MM.1S (cell line): ENCODE data around the gene ETV2.
A peak's percentile ranks its signal among the peaks of the same experiment; 100 is the strongest.

ENCODE experiments used
- DNase-seq: peaks from one replicate; pipeline ENCODE4 v3.0.0-alpha.2; 2015
- H2AFZ ChIP-seq: fragments of 300-600 bp; sonication (generic); 2 replicates; pipeline ENCODE4 v1.6.0; 2016; ENCODE audit warnings: antibody characterized with exemption, low read length
- H3F3A ChIP-seq: fragments of 300-600 bp; sonication (generic); 2 replicates; pipeline ENCODE4 v1.6.1; 2016; ENCODE audit warnings: mild to moderate bottlenecking, antibody characterized with exemption, low read length, moderate library complexity, mixed read lengths; ENCODE audit not compliant: insufficient read depth
- H3K27ac ChIP-seq: fragments of 300-600 bp; sonication (generic); 2 replicates; pipeline ENCODE4 v1.5.1; 2016; ENCODE audit warnings: mild to moderate bottlenecking, low read length
- H3K27me3 ChIP-seq: fragments of 300-600 bp; sonication (generic); replicated peaks from 2 replicates; pipeline ENCODE4 v1.6.0; 2016; ENCODE audit warnings: low read length; ENCODE audit not compliant: insufficient read depth
- H3K36me3 ChIP-seq: fragments of 300-600 bp; sonication (generic); replicated peaks from 2 replicates; pipeline ENCODE4 v1.6.1; 2016; ENCODE audit warnings: mild to moderate bottlenecking, low read length, mixed read lengths; ENCODE audit not compliant: insufficient read depth
- H3K4me1 ChIP-seq: fragments of 300-600 bp; sonication (generic); 2 replicates; pipeline ENCODE4 v1.6.1; 2016; ENCODE audit warnings: low read length, mixed read lengths
- H3K4me2 ChIP-seq: fragments of 300-600 bp; sonication (generic); 2 replicates; pipeline ENCODE4 v1.6.0; 2016; ENCODE audit warnings: low read depth, low read length
- H3K4me3 ChIP-seq: fragments of 300-600 bp; sonication (generic); 2 replicates; pipeline ENCODE4 v1.5.1; 2016; ENCODE audit warnings: low read length, mixed read lengths
- H3K79me2 ChIP-seq: fragments of 300-600 bp; sonication (generic); 2 replicates; pipeline ENCODE4 v1.6.1; 2016; ENCODE audit warnings: mixed run types, low read length, mixed read lengths
- H3K9ac ChIP-seq: fragments of 300-600 bp; sonication (generic); 2 replicates; pipeline ENCODE4 v1.6.1; 2016; ENCODE audit warnings: low read length, mixed read lengths
- H3K9me2 ChIP-seq: fragments of 300-600 bp; sonication (generic); replicated peaks from 2 replicates; pipeline ENCODE4 v1.6.1; 2016; ENCODE audit warnings: mild to moderate bottlenecking, low read length, mixed read lengths; ENCODE audit not compliant: insufficient read depth
- H3K9me3 ChIP-seq: fragments of 300-600 bp; sonication (generic); replicated peaks from 2 replicates; pipeline ENCODE4 v1.6.1; 2016; ENCODE audit warnings: mild to moderate bottlenecking, low read length, mixed read lengths; ENCODE audit not compliant: insufficient read depth
- H4K20me1 ChIP-seq: fragments of 300-600 bp; sonication (generic); 2 replicates; pipeline ENCODE4 v1.6.1; 2016; ENCODE audit warnings: mild to moderate bottlenecking, low read length, moderate library complexity, mixed read lengths; ENCODE audit not compliant: insufficient read depth
- EZH2 ChIP-seq: fragments of 300-600 bp; sonication (generic); optimal IDR thresholded peaks from 2 replicates; pipeline ENCODE3; 2017; ENCODE audit warnings: low read depth, mild to moderate bottlenecking, antibody characterized with exemption, low read length, mixed read lengths
- EZH2phosphoT487 ChIP-seq: fragments of 300-600 bp; sonication (generic); IDR thresholded peaks from 2 replicates; pipeline ENCODE4 v1.6.1; 2018; ENCODE audit warnings: antibody characterized with exemption, low read length
- TF ChIP-seq, protein P1 (sequence below): fragments of 300-600 bp; sonication (generic); IDR thresholded peaks from 2 replicates; pipeline ENCODE4 v1.5.1; 2016; ENCODE audit warnings: antibody characterized with exemption, low read length, mixed read lengths

ETV2 gene

DNA sequence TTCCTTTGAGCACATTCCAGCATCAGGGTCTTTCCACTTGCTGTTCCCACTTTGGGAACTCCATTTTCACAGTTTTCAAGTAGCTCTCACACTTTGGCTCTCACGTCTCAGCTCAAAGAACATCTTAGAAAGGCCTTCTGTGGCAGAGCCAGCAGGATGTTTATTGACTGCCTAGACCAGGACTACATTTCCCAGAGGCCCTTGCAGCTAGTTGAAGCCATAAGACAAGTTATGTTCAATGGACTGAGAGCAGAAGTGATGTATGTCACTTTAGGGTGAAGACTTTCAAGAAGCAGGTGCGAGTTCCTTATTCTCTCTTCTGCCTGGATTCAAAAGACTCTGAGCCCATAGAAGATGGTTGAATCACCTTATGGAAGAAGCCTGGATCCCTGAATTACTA is 33.3 kb upstream of the ETV2 start:
- Histone ChIP-seq H3K9me3 (no peaks in the 10 kb centered on the region), H3K27ac (no peak overlapping the region), H3K9ac (no peak overlapping the region), H3K27me3 (no peaks in the 10 kb centered on the region), H3K4me1 (peaks cover 16% of the 10 kb centered on the region), H3F3A (no peaks in the 10 kb centered on the region), H3K79me2 (peaks cover 5% of the 10 kb centered on the region), H3K4me2 (no peak overlapping the region), H4K20me1 (no peaks in the 10 kb centered on the region), H3K4me3 (no peak overlapping the region), H3K36me3 (no peaks in the 10 kb centered on the region), H2AFZ (no peak overlapping the region), H3K9me2 (no peaks in the 10 kb centered on the region)
- DNase-seq, result peak; percentile 13
- TF ChIP-seq EZH2phosphoT487, result no peak
- TF ChIP-seq EZH2, result no peak
- TF ChIP-seq, protein P1, sequence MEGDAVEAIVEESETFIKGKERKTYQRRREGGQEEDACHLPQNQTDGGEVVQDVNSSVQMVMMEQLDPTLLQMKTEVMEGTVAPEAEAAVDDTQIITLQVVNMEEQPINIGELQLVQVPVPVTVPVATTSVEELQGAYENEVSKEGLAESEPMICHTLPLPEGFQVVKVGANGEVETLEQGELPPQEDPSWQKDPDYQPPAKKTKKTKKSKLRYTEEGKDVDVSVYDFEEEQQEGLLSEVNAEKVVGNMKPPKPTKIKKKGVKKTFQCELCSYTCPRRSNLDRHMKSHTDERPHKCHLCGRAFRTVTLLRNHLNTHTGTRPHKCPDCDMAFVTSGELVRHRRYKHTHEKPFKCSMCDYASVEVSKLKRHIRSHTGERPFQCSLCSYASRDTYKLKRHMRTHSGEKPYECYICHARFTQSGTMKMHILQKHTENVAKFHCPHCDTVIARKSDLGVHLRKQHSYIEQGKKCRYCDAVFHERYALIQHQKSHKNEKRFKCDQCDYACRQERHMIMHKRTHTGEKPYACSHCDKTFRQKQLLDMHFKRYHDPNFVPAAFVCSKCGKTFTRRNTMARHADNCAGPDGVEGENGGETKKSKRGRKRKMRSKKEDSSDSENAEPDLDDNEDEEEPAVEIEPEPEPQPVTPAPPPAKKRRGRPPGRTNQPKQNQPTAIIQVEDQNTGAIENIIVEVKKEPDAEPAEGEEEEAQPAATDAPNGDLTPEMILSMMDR, result no peak

DNA sequence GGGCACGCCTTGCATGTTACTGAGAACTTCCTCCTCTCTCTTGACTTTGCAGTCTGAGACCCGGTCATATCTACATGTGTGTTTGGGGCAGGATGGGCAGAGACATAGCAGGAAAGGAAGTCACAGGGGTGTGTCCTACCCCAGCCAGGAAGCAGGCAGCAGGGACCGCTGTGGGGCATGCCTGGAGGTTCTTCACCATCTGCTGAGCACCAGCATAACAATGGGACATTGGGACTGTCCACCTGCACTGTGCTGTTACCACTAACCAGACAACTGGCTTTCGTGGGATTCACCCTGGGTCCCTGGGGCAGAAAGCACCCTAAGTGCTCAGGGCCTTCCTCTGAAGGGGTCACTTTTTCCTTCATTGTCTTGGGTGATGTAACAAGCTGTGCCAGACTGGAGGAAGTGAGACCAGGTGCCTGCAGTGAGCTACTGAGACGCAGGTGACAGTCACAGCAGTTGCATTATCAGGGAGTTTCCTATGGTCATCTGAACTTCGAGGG is 31.6 kb upstream of the ETV2 start:
- no peak overlapping the region for H3K9ac ChIP-seq
- no peaks in the 10 kb centered on the region for H3K36me3 ChIP-seq
- H3K27ac ChIP-seq, result peak overlapping the region; percentile 40; the same call in 1 of the 2 replicates
- H3K79me2 ChIP-seq, result peaks cover 5% of the 10 kb centered on the region
- peak overlapping the region; percentile 46 for H3K4me2 ChIP-seq
- H4K20me1 ChIP-seq, result no peaks in the 10 kb centered on the region
- H3F3A ChIP-seq, result no peaks in the 10 kb centered on the region
- H2AFZ ChIP-seq, result peak overlapping the region; percentile 13; the same call in 1 of the 2 replicates
- peaks cover 16% of the 10 kb centered on the region for H3K4me1 ChIP-seq
- H3K9me3 ChIP-seq, result no peaks in the 10 kb centered on the region
- peak; percentile 16 for DNase-seq
- H3K27me3 ChIP-seq, result no peaks in the 10 kb centered on the region
- H3K9me2 ChIP-seq, result no peaks in the 10 kb centered on the region
- TF ChIP-seq EZH2, result no peak
- TF ChIP-seq, protein P1, result no peak
- TF ChIP-seq EZH2phosphoT487, result no peak
- H3K4me3 ChIP-seq, result no peak overlapping the region

DNA sequence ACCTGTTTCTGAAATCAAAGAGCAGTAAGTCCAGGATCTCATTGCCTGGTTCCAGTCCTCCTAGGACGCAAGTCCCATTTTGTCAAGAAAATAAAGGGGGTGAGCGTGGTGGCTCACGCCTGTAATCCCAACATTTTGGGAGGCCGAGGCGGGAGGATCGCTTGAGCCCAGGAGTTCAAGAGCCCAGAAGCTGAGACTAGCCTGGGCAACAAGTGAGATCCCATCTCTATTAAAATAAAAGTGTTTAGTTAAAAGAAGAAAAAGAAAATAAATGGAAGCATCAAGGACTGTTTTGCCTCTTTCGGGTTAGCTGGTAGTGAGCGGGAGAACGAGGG is 29.4 kb upstream of the ETV2 start:
- Histone ChIP-seq H3K27ac (no peak overlapping the region), H3K9ac (peak overlapping the region; percentile 90; the same call in 1 of the 2 replicates), H3K9me3 (no peaks in the 10 kb centered on the region), H3K79me2 (peaks cover 5% of the 10 kb centered on the region), H3K4me1 (peaks cover 16% of the 10 kb centered on the region), H2AFZ (peak overlapping the region; percentile 75), H3K36me3 (no peaks in the 10 kb centered on the region), H3K4me3 (peak overlapping the region; percentile 75), H3K9me2 (no peaks in the 10 kb centered on the region), H3K27me3 (no peaks in the 10 kb centered on the region), H3F3A (no peaks in the 10 kb centered on the region), H4K20me1 (no peaks in the 10 kb centered on the region), H3K4me2 (peak overlapping the region; percentile 76)
- DNase-seq, result no peak
- TF ChIP-seq, protein P1, result no peak
- no peak for TF ChIP-seq EZH2
- TF ChIP-seq EZH2phosphoT487, result no peak
